H1 (cell line): Measurements from ENCODE around the gene GAB2. TPM values are rescaled to one million over a fixed set of nuclear protein-coding genes. Genes with fewer than 3 reads are reported as not detected.

Experiments used
- NRF1 ChIP-seq: IDR thresholded peaks from 2 replicates; pipeline ENCODE4 v1.6.1; 2011; ENCODE audit warnings: mild to moderate bottlenecking, low read depth, low read length, improper control_type of control experiment
- RXRA ChIP-seq: IDR thresholded peaks from 2 replicates; pipeline ENCODE4 v1.6.1; 2011; ENCODE audit warnings: low read depth, mild to moderate bottlenecking, low read length, moderate library complexity; ENCODE audit not compliant: insufficient read depth
- SIRT6 ChIP-seq: IDR thresholded peaks from one replicate; pipeline ENCODE4 v1.7.1; 2012; ENCODE audit warnings: low read length, inconsistent platforms
- polyA plus RNA-seq, 7 experiments: library from polyadenylated mRNA; depleted of rRNA in 3 of 7; stranded (reverse) in 5 of 7; unstranded in 2 of 7; fragments of >200 nt in 5 of 7; fragments of 200-250 nt in 2 of 7; gene quantifications; 1 replicate in 5 of 7; 2 replicates in 1 of 7; 4 replicates in 1 of 7; pipeline versions ENCODE4 v1.2.1 to v1.2.3, GENCODE V29; 2011 to 2013; ENCODE audit warnings: missing spikeins in 2 of 7, mixed read lengths in 2 of 7
- total RNA-seq: library from RNA; stranded (reverse); fragmentation: NEBNext Ultra II Directional; extraction: Animal tissue kit (Norgen Biotek cat#: 25700); gene quantifications from 2 replicates; pipeline ENCODE4 v1.2.1, GENCODE V29; 2021
- TF ChIP-seq, protein P1 (sequence below): fragments of 300-600 bp; sonication (generic); IDR thresholded peaks from 2 replicates; pipeline ENCODE4 v1.7.1; 2012; ENCODE audit warnings: low read length, moderate library complexity, mild to moderate bottlenecking, inconsistent platforms; ENCODE audit not compliant: insufficient replicate concordance

The GAB2 gene
- total and polyA plus RNA-seq, 2 of the 8 experiments (the other 6 are each of a cell fraction or from before 2014, with no cell fraction given), result 6.3 to 14.0 TPM

DNA sequence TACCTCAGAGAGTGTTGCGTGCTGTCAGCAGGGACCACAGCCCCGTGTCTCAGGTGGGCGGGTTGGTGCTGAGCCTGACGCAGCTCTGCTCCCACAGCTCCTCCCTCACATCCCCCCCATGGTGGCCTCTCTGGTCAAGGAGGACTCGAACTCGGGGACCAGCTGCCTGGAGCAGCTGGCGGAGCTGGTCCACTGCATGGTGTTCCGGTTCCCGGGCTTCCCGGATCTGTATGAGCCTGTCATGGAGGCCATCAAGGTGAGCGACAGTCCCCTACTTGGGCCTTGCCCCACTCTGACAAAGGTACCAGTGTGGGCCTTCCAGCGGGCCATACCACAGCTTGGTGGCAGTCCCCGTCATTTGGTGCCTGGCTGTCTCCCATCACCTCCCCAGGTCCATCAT lies 217.1 kb downstream of the GAB2 start (continued):
- TF ChIP-seq, protein P1, sequence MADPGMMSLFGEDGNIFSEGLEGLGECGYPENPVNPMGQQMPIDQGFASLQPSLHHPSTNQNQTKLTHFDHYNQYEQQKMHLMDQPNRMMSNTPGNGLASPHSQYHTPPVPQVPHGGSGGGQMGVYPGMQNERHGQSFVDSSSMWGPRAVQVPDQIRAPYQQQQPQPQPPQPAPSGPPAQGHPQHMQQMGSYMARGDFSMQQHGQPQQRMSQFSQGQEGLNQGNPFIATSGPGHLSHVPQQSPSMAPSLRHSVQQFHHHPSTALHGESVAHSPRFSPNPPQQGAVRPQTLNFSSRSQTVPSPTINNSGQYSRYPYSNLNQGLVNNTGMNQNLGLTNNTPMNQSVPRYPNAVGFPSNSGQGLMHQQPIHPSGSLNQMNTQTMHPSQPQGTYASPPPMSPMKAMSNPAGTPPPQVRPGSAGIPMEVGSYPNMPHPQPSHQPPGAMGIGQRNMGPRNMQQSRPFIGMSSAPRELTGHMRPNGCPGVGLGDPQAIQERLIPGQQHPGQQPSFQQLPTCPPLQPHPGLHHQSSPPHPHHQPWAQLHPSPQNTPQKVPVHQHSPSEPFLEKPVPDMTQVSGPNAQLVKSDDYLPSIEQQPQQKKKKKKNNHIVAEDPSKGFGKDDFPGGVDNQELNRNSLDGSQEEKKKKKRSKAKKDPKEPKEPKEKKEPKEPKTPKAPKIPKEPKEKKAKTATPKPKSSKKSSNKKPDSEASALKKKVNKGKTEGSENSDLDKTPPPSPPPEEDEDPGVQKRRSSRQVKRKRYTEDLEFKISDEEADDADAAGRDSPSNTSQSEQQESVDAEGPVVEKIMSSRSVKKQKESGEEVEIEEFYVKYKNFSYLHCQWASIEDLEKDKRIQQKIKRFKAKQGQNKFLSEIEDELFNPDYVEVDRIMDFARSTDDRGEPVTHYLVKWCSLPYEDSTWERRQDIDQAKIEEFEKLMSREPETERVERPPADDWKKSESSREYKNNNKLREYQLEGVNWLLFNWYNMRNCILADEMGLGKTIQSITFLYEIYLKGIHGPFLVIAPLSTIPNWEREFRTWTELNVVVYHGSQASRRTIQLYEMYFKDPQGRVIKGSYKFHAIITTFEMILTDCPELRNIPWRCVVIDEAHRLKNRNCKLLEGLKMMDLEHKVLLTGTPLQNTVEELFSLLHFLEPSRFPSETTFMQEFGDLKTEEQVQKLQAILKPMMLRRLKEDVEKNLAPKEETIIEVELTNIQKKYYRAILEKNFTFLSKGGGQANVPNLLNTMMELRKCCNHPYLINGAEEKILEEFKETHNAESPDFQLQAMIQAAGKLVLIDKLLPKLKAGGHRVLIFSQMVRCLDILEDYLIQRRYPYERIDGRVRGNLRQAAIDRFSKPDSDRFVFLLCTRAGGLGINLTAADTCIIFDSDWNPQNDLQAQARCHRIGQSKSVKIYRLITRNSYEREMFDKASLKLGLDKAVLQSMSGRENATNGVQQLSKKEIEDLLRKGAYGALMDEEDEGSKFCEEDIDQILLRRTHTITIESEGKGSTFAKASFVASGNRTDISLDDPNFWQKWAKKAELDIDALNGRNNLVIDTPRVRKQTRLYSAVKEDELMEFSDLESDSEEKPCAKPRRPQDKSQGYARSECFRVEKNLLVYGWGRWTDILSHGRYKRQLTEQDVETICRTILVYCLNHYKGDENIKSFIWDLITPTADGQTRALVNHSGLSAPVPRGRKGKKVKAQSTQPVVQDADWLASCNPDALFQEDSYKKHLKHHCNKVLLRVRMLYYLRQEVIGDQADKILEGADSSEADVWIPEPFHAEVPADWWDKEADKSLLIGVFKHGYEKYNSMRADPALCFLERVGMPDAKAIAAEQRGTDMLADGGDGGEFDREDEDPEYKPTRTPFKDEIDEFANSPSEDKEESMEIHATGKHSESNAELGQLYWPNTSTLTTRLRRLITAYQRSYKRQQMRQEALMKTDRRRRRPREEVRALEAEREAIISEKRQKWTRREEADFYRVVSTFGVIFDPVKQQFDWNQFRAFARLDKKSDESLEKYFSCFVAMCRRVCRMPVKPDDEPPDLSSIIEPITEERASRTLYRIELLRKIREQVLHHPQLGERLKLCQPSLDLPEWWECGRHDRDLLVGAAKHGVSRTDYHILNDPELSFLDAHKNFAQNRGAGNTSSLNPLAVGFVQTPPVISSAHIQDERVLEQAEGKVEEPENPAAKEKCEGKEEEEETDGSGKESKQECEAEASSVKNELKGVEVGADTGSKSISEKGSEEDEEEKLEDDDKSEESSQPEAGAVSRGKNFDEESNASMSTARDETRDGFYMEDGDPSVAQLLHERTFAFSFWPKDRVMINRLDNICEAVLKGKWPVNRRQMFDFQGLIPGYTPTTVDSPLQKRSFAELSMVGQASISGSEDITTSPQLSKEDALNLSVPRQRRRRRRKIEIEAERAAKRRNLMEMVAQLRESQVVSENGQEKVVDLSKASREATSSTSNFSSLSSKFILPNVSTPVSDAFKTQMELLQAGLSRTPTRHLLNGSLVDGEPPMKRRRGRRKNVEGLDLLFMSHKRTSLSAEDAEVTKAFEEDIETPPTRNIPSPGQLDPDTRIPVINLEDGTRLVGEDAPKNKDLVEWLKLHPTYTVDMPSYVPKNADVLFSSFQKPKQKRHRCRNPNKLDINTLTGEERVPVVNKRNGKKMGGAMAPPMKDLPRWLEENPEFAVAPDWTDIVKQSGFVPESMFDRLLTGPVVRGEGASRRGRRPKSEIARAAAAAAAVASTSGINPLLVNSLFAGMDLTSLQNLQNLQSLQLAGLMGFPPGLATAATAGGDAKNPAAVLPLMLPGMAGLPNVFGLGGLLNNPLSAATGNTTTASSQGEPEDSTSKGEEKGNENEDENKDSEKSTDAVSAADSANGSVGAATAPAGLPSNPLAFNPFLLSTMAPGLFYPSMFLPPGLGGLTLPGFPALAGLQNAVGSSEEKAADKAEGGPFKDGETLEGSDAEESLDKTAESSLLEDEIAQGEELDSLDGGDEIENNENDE, result no peak
- TF ChIP-seq NRF1, result no peak
- TF ChIP-seq SIRT6, result no peak
- no peak for TF ChIP-seq RXRA
